Large intestine (tissue), 3 donors: ENCODE results near the gene SETD1A. TPM values are rescaled to one million over a fixed set of nuclear protein-coding genes. Genes with fewer than 3 reads are reported as not detected.

ENCODE experiments used
- DNase-seq, 2 donors: peaks; one replicate each; pipeline versions ENCODE4 v3.0.0 to v3.0.0-alpha.2; 2013
- H3K27ac ChIP-seq: one replicate; pipeline ENCODE4 v1.5.1; 2013; ENCODE audit warnings: low read length
- H3K27me3 ChIP-seq: 2 replicates; pipeline ENCODE4 v1.6.1; 2013; ENCODE audit warnings: low read length; ENCODE audit not compliant: control insufficient read depth, insufficient read depth
- H3K36me3 ChIP-seq: 2 replicates; pipeline ENCODE4 v1.6.1; 2013; ENCODE audit warnings: low read length; ENCODE audit not compliant: control insufficient read depth, insufficient read depth
- H3K4me1 ChIP-seq: one replicate; pipeline ENCODE4 v1.6.1; 2013; ENCODE audit warnings: low read length; ENCODE audit not compliant: control insufficient read depth, insufficient read depth
- H3K4me3 ChIP-seq: one replicate; pipeline ENCODE4 v1.5.1; 2013; ENCODE audit warnings: low read length
- H3K9me3 ChIP-seq: one replicate; pipeline ENCODE4 v1.6.1; 2013; ENCODE audit warnings: mild to moderate bottlenecking, low read depth, low read length, moderate library complexity; ENCODE audit not compliant: control insufficient read depth
- WGBS: methylation state at CpG from one replicate; pipeline ENCODE4 v1.1.5; 2013; ENCODE audit warnings: low lambda C conversion rate; ENCODE audit not compliant: insufficient coverage; 5-methylcytosine and 5-hydroxymethylcytosine counted together
- polyA plus RNA-seq: library from polyadenylated mRNA; unstranded; fragments of 120-200 nt; gene quantifications from one replicate; pipeline ENCODE4 v1.2.1, GENCODE V29; 2013

Gene SETD1A
- polyA plus RNA-seq, 1 donor: 12.3 TPM

DNA sequence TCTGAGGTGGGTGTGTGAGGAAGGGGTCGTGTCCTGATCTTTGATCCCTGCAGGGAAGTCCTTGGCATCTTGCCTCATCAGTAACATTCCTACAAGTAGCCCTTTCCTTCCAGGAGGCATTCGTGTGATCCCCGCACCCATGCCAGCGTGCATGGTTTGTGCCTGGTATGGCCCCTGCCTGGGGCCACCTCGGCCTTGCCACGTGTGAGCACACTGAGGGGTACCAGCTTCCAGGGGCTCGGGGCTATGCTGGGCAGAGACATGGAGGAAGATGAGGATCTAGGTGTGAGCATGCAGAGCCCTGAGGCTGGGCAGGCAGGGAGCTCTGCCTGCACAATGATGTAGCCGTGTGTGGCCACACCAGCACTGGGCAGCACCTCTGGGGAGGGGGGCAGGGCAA lies 33.5 kb downstream of the SETD1A start:
- H3K4me3 ChIP-seq: no peak overlapping the region
- no peaks in the 10 kb centered on the region for H3K9me3 ChIP-seq
- H3K27ac ChIP-seq: no peak overlapping the region
- H3K36me3 ChIP-seq: peaks cover 13% of the 10 kb centered on the region
- no CpG with 5 or more reads among the region's 8 CpGs for WGBS
- H3K4me1 ChIP-seq: peaks cover 2% of the 10 kb centered on the region
- no peaks in the 10 kb centered on the region for H3K27me3 ChIP-seq
- no peak for DNase-seq

DNA sequence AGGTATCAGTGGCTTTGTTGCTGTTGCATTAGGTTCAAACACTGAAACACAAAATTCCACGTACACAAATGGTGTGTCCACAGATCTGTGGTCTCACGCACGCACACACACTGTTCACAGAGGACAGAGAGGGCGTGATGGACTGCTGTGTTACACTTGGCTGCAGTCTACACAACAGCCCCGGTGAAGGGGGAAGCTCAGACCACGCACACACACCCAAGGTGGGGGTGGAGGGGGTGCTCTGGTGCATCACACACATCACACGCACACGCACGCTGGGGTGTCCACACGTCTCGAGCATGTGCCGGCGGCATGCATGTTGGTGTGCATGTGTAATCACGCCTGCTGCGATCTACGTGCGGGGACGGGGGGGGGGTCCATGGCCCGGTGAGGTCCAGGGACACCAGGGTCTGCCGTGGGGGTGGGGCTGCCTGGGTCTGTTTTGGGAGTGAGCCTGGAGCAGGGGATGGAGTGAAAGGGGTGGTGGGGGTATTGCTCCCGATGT lies 34.8 kb downstream of the SETD1A start:
- peaks cover 11% of the 10 kb centered on the region for H3K36me3 ChIP-seq
- no CpG with 5 or more reads among the region's 21 CpGs for WGBS
- no peak for DNase-seq
- H3K4me1 ChIP-seq: peaks cover 11% of the 10 kb centered on the region
- H3K9me3 ChIP-seq: no peaks in the 10 kb centered on the region
- H3K27ac ChIP-seq: no peak overlapping the region
- H3K4me3 ChIP-seq: no peak overlapping the region
- H3K27me3 ChIP-seq: peaks cover 2% of the 10 kb centered on the region

DNA sequence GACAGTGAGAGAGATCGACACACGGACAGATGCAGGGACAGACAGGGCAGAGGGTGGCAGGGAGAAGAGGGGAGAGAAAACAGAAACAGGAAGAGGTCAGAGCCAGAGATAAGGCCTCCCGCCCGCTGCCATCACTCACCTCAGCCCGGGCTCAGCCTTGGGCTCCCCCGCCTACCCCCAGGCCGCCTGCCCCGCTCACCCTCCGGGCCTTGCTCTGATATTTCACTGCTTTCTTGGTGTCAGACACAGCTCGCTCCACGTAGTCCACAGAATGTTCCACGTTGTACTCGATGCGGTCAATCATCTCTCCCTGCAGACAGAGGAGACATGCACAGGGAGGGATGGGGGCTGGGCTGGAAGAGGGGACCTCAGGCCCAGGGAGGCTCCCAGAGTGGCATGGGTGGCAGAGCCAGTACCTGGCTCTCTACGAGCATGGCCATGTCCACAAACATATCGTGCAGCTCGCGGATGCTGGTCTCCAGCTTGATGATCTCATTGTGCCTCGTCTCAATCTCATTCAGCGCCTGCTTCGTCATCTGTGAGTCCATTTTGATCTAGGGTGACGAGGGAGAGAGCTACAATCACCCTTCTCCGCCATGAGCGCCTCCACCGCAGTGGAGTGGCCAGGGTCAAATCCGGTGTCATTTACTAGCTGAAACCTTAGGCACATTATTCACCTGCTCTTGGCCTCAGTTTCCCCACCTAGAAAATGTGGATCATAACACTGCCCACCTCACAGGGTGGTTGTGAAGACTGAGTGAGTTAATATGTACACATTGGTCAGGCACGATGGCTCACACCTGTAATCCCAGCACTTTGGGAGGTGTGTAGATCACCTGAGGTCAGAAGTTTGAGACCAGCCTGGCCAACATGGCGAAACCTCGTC lies 35.6 kb downstream of the SETD1A start:
- H3K36me3 ChIP-seq: peaks cover 5% of the 10 kb centered on the region
- peaks cover 20% of the 10 kb centered on the region for H3K4me1 ChIP-seq
- no peak for DNase-seq
- H3K4me3 ChIP-seq: no peak overlapping the region
- no peaks in the 10 kb centered on the region for H3K9me3 ChIP-seq
- no CpG with 5 or more reads among the region's 29 CpGs for WGBS
- no peak overlapping the region for H3K27ac ChIP-seq
- H3K27me3 ChIP-seq: peaks cover 2% of the 10 kb centered on the region

DNA sequence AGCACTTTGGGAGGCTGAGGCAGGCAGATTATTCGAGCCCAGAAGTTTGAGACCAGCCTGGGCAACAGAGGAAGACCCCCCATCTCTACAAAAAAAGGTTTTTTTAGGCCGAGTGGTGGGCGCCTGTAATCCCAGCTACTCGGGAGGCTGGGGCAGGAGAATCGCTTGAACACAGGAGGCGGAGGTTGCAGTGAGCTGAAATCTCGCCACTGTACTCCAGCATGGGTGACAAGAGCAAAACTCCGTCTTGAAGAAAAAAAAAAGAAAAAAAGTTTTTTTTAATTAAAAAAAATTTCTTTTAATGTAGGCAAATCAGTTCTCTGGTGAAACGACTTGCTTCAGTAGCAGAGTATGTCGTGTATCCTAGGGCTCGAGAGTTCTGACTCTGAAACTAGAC lies 38.4 kb downstream of the SETD1A start:
- DNase-seq: no peak
- Histone ChIP-seq H3K9me3 (no peaks in the 10 kb centered on the region), H3K36me3 (no peaks in the 10 kb centered on the region), H3K4me3 (no peak overlapping the region), H3K27ac (no peak overlapping the region), H3K4me1 (peaks cover 35% of the 10 kb centered on the region), H3K27me3 (peaks cover 2% of the 10 kb centered on the region)
- 100% methylated on average over 1 of the region's 11 CpGs for WGBS

DNA sequence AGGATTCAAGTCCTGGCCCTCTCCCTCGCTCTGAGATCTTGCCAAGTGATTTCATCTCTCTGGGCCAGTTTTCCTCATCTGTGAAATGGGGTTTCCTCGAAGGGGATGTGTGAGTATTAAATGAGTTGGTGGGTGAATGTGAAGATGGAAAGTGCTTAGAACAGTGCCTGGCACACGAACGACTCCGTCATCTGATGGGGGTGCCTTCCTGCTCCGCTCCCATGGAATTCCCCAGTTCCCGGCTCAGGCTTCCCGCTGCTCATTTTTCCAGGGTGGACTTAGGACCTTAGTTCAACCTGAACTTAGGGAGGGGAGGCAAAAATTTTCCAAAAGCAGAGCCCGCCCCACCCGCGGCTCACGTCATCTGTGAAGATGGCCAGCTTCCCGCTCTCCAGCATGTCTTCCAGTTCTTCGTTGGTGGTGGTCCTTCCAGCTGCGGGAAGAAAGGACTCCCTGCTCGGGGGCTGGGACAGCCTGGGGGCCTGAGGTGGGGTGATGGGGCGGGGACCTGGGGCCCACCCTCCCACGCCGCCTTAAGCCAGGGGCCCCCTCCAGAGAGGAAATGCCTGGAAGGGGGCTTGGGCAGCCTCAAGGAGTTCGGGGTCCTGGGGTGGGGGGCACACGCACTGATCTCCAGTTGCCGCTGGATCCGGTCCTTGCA lies 38.9 kb downstream of the SETD1A start:
- peak in 1 of 2 donors; percentile 71 for DNase-seq
- H3K4me1 ChIP-seq: peaks cover 36% of the 10 kb centered on the region
- no peak overlapping the region for H3K27ac ChIP-seq
- WGBS: no CpG with 5 or more reads among the region's 23 CpGs
- H3K27me3 ChIP-seq: peaks cover 2% of the 10 kb centered on the region
- peak overlapping the region; percentile 52 for H3K4me3 ChIP-seq
- no peaks in the 10 kb centered on the region for H3K36me3 ChIP-seq
- no peaks in the 10 kb centered on the region for H3K9me3 ChIP-seq

DNA sequence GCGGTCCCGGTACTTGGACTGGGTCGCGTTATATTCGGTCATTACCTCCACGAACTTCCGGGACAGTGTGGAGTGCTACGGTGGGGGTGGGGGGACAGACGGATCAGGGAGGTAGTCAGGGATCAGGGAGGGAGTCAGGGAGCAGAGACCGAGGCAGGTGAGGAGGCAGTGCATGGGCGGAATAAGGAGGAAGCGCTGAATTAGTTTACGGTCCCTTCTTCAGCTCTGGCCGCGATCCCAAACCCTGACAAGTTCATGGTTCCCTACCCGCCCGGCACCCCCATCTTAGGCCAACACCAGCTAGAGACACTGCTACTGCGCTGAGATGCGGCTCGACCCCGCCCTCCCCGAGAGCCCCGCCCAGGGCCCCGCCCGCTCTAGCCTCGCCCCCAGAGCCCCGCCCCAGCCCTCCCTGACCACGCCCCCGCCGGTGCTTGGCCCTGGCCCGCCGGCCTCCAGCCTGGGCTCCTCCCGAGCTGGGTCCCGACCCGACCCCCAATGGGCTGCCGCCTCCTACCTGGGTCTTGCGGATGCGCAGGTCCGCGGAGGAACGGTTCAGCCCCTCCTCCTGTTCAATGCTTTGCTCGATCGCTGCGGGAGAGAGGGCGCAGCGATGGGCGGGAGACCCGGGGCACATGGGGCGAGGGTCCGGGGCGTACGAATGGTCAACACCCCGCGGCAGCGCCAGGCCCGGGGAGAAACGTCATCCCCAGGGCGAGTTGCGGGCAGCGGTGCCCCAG lies 39.6 kb downstream of the SETD1A start:
- peak overlapping the region; percentile 52 for H3K4me3 ChIP-seq
- peaks cover 2% of the 10 kb centered on the region for H3K27me3 ChIP-seq
- WGBS: no CpG with 5 or more reads among the region's 60 CpGs
- peaks cover 40% of the 10 kb centered on the region for H3K4me1 ChIP-seq
- no peaks in the 10 kb centered on the region for H3K9me3 ChIP-seq
- no peaks in the 10 kb centered on the region for H3K36me3 ChIP-seq
- H3K27ac ChIP-seq: no peak overlapping the region
- peak in 1 of 2 donors; percentile 77 for DNase-seq

DNA sequence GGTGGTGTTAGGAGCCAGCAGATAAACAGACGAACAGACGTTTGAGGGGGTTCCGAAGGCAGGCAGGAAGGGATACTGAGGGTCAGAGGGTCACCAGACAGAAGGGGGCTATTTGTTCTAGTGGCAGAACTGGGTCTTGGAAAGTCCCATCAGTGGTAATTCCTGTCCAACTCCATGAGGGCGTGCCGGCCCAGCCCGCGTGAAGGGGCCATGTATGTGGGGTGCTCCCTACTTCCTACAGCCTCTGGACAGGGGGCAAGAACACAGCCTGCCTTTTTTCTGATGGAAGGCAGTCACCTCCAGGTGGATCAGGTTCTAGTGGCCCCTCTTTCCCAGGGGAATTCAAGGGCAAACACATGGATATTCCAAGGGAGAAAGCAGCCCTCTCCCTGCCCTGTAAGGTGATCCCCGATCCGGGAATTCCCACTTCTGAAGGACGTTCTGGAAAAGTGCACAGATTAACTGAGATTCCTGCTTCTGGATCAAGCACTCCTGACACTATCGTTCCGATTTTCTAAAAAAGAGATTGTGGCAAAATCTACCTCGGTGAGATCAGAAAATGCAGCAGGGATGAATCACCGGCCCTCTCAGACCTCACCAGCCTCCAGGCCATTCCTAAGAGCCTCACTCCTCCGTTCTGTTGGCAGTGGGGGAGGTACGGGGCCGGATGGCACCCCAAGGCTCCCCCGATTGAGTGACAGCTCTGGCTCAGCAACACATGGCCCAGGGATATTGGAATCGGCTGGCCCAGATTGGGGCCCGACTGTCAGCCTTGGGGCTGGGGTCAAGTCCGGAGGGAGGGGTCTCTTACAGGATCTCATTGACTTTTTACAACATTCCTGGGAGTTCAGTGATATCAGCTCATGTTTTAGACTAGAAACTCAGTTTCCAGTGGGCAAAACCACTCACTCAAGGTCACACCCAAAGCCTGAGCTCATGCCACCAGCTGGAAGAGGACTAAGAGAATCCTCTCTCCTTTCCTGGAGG lies 40.5 kb downstream of the SETD1A start:
- H3K27ac ChIP-seq: peak overlapping the region; percentile 35
- H3K27me3 ChIP-seq: peaks cover 5% of the 10 kb centered on the region
- H3K4me3 ChIP-seq: peak overlapping the region; percentile 52
- WGBS: 50% methylated on average over 4 of the region's 21 CpGs
- peak in 1 of 2 donors; percentile 30 for DNase-seq
- H3K9me3 ChIP-seq: no peaks in the 10 kb centered on the region
- H3K36me3 ChIP-seq: no peaks in the 10 kb centered on the region
- H3K4me1 ChIP-seq: peaks cover 40% of the 10 kb centered on the region

DNA sequence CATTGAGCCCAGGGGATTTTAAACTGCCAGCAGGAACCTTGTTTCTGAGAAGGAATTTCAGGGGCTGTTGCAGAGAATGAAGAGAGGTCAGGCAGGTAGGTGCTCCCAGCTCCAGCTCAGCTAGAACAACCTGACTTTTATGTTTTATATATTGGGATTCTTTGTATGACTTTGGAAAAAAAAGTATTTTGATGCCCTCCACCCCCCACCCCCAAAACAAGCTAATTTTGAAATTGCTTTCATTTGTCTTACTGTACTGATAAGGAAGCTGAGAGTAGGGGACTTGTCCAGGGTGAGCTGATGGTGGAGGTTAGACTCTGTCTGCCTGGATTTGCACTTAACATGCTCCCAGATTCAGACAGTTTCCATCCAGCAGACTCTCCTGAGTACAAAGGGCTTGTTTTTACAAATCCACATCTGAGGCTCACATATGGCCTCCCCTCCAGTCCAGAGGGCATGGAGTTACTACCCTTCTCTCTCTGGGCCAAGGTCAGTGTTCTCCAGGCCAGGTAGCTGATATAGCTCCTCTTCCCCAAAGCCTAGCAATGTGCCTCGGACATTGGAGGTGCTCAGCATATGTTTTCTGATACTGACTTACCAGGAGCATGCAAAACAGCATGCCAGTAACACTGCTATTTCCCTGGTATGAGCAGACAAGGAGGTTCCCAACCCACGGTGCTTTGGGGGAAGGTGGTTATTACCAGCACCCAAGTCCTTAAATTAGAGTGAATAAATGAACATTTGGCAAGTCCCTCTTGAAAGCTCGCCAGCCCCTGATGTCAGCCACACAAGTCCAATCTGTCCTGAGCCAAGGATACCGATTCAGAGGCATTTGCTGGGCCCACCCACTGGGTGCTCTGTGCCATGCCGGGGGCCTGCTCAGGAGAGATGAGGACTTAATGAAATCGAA lies 41.6 kb downstream of the SETD1A start:
- Histone ChIP-seq H3K27me3 (peaks cover 5% of the 10 kb centered on the region), H3K27ac (peak overlapping the region; percentile 60), H3K4me3 (no peak overlapping the region), H3K4me1 (peaks cover 40% of the 10 kb centered on the region), H3K9me3 (no peaks in the 10 kb centered on the region), H3K36me3 (no peaks in the 10 kb centered on the region)
- DNase-seq: peak; percentile 54 to 85
- no CpG with 5 or more reads among the region's 6 CpGs for WGBS
